Fibroblast of lung (primary cell): ENCODE measurements around the gene ODR4.

Experiments used
- CTCF ChIP-seq, 2 donors: IDR thresholded peaks in 1 of 2; conservative IDR thresholded peaks in 1 of 2; 1 replicate in 1 of 2; 2 replicates in 1 of 2; pipeline ENCODE4 v1.5.1; 2011 to 2012; ENCODE audit warnings: low read length in 2 of 2, control low read depth in 1 of 2, inconsistent platforms in 1 of 2, low read depth in 1 of 2, mild to moderate bottlenecking in 1 of 2
- EZH2 ChIP-seq: IDR thresholded peaks from 2 replicates; pipeline ENCODE4 v1.5.1; 2012; ENCODE audit warnings: low read length, control low read depth, mild to moderate bottlenecking; ENCODE audit errors: missing control alignments

GRCh38 chr1:186340772-186341171, 34.9 kb upstream of the ODR4 start:
- TF ChIP-seq CTCF (conservative IDR thresholded peaks at IDR 0.05 in 1 of 2, IDR thresholded peaks at IDR 0.05 in 1 of 2; ENCODE audit: low read depth in 1 of 2, low read length in 2 of 2), result no peak
- TF ChIP-seq EZH2, result no peak
